AG09309 (cell line): ENCODE measurements around the gene TRAP1.
"Not testable (repeated sequence)": the region's sequence is repeated elsewhere in the genome, so short reads cannot be mapped to it uniquely, and the experiment has no call there.

Source experiments
- DNase-seq: peaks from one replicate; pipeline ENCODE4 v3.0.0-alpha.2; 2010; ENCODE audit warnings: low read depth
- H3K4me3 ChIP-seq: 2 replicates; pipeline ENCODE4 v1.5.1; 2011; ENCODE audit warnings: mild to moderate bottlenecking, low read depth, low read length, moderate library complexity; ENCODE audit not compliant: control insufficient read depth
- TF ChIP-seq, protein P1 (sequence below): IDR thresholded peaks from 2 replicates; pipeline ENCODE4 v1.5.1; 2011; ENCODE audit warnings: mild to moderate bottlenecking, low read depth, low read length, inconsistent platforms; ENCODE audit not compliant: insufficient read depth, control insufficient read depth; ENCODE audit errors: missing control alignments

The TRAP1 gene

DNA sequence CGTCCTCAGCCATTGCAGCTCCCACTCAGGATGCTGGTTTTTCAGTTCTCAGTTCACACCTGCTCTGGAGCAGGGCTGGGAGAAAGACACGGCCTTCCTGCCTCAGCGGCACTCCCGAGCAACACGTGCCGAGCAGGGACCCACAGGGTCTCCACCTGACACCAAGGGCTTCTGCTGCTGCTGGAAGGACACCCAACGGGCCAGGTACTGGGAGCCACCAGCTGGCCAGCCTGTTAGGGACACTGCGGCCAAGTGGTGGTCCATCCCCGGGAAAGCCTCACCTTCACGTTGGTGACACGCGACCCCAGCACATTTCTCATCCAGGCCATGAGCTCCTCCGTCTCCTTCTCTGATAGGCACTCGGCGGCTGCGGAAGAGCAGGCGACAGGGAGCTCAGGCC is 54.7 kb downstream of the TRAP1 start:
- H3K4me3 ChIP-seq: no peak overlapping the region
- DNase-seq: no peak
- TF ChIP-seq, protein P1, sequence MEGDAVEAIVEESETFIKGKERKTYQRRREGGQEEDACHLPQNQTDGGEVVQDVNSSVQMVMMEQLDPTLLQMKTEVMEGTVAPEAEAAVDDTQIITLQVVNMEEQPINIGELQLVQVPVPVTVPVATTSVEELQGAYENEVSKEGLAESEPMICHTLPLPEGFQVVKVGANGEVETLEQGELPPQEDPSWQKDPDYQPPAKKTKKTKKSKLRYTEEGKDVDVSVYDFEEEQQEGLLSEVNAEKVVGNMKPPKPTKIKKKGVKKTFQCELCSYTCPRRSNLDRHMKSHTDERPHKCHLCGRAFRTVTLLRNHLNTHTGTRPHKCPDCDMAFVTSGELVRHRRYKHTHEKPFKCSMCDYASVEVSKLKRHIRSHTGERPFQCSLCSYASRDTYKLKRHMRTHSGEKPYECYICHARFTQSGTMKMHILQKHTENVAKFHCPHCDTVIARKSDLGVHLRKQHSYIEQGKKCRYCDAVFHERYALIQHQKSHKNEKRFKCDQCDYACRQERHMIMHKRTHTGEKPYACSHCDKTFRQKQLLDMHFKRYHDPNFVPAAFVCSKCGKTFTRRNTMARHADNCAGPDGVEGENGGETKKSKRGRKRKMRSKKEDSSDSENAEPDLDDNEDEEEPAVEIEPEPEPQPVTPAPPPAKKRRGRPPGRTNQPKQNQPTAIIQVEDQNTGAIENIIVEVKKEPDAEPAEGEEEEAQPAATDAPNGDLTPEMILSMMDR: no peak

- H3K4me3 ChIP-seq: no peak overlapping the region
- TF ChIP-seq, protein P1: no peak
- DNase-seq: no peak
These were observed 55.4 kb downstream of the TRAP1 start for GRCh38 chr16:3661922-3662321.

DNA sequence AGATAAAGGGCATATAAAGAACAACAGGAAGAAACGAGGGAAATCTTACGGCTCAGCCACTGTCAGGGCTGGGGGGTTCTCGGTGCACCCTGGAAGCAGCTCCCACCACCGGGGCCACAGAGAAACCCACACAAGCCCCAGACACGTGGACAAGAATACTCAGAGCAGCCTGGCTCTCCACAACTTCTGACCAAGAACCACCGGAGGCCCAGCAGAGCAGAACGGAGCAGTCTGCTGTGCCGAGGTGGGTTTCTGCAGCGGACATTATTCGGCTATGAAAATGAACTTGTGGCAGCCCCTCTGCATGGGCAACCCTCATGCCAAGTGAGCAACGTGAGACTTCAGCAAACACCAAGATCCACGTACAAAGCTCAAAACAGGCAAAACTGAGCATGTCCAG is 56.0 kb downstream of the TRAP1 start:
- no peak for DNase-seq
- TF ChIP-seq, protein P1: no peak
- H3K4me3 ChIP-seq: no peak overlapping the region

DNA sequence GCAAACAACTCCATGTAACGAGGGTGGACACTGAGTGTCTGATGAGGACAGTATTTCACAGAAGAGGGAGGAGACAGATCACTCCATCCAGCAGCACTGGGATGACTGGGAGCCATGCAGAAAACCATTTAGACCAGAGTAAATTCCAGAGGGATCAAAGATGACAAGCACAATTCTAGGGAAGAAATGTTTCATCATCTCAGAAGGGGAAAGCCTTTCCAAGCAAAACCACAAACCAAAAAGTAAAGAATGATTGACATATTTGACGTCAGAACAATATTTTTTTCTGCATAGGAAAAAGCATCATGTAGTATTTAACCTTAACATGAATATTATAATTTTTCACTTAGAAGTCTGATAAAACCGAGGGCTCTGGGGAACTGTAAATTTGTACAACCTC is 58.1 kb downstream of the TRAP1 start:
- DNase-seq: peak; percentile 27
- H3K4me3 ChIP-seq: no peak overlapping the region
- TF ChIP-seq, protein P1: no peak

- TF ChIP-seq, protein P1: no peak
- no peak overlapping the region for H3K4me3 ChIP-seq
- no peak for DNase-seq
These were observed 60.5 kb downstream of the TRAP1 start for GRCh38 chr16:3656491-3657468.

DNA sequence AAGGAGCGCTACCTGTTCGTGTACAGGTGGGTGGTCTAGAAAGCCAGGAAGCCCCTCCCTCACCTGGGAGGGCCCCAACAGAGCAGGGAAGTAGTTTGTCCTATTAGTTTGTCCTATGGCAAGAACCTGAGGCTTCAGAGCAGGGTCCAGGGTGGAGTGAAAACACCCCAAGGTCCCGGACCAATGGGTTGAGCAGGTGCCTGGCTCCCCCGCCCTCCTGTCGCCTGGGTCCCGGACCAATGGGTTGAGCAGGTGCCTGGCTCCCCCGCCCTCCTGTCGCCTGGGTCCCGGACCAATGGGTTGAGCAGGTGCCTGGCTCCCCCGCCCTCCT is 61.2 kb downstream of the TRAP1 start:
- DNase-seq, H3K4me3 ChIP-seq: not testable (repeated sequence)

- no peak for DNase-seq
- TF ChIP-seq, protein P1: no peak
- H3K4me3 ChIP-seq: no peak overlapping the region
These were observed 61.7 kb downstream of the TRAP1 start for GRCh38 chr16:3655396-3656159.
